Esophagus muscularis mucosa (tissue), 4 donors: Measurements from ENCODE around the gene ELP4.

Experiments
- EP300 ChIP-seq: sonication (generic); formaldehyde crosslinking; IDR thresholded peaks from one replicate; pipeline ENCODE4 v1.6.1; 2017; ENCODE audit warnings: antibody characterized with exemption
- POLR2A ChIP-seq: fragments of 450-650 bp; IDR thresholded peaks from one replicate; pipeline ENCODE4 v1.6.1; 2017; ENCODE audit warnings: antibody characterized with exemption, moderate library complexity, mild to moderate bottlenecking, low read depth
- POLR2AphosphoS5 ChIP-seq, 2 donors: sonication (generic); formaldehyde crosslinking; IDR thresholded peaks; one replicate each; pipeline ENCODE4 v1.6.1; 2017; ENCODE audit warnings: antibody characterized with exemption in 2 of 2
- TF ChIP-seq, protein P1 (sequence below), 3 experiments: fragments of 200-600 bp in 2 of 3; fragments of 450-650 bp in 1 of 3; sonication (generic) in 2 of 3; IDR thresholded peaks; one replicate each; pipeline ENCODE4 v1.5.1; 2017 to 2019; ENCODE audit warnings: antibody characterized with exemption in 3 of 3, mild to moderate bottlenecking in 2 of 3, moderate library complexity in 1 of 3

DNA sequence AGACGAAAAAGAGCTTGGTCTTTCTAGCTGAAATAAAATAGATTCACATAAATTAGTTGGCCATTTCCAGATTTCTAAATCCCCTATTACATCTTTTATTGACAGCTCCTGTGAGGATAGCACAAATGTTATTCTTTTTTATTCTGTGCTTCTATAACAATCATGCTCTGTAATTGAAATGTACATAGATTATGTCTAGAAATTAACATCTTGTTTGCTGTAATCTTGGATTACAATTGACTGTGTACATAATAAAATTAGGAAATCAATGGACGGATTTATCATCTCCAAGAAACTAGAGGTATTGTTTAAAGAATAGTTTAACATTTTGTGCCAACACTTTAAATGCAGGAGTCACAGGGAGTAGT, 31.4 kb upstream of the ELP4 start:
- TF ChIP-seq POLR2A: no peak
- TF ChIP-seq EP300: no peak
- TF ChIP-seq, protein P1, sequence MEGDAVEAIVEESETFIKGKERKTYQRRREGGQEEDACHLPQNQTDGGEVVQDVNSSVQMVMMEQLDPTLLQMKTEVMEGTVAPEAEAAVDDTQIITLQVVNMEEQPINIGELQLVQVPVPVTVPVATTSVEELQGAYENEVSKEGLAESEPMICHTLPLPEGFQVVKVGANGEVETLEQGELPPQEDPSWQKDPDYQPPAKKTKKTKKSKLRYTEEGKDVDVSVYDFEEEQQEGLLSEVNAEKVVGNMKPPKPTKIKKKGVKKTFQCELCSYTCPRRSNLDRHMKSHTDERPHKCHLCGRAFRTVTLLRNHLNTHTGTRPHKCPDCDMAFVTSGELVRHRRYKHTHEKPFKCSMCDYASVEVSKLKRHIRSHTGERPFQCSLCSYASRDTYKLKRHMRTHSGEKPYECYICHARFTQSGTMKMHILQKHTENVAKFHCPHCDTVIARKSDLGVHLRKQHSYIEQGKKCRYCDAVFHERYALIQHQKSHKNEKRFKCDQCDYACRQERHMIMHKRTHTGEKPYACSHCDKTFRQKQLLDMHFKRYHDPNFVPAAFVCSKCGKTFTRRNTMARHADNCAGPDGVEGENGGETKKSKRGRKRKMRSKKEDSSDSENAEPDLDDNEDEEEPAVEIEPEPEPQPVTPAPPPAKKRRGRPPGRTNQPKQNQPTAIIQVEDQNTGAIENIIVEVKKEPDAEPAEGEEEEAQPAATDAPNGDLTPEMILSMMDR (IDR thresholded peaks at IDR 0.05): no peak
- no peak for TF ChIP-seq POLR2AphosphoS5 (IDR thresholded peaks at IDR 0.05)
